ENCODE measurements around the gene IL3. TPM values are rescaled to one million over a fixed set of nuclear protein-coding genes. Genes with fewer than 3 reads are reported as not detected.

Gene IL3
- total RNA-seq, 4 donors from 2014 or later: not detected

GRCh38 chr5:132074091-132074771 lies 13.8 kb downstream of the IL3 start:
- Histone ChIP-seq H3K9me3 (no peaks in the 10 kb centered on the region), H3K27ac (replicated peaks in 1 of 4) (no peak overlapping the region), H3K36me3 (no peaks in the 10 kb centered on the region), H3K4me3 (no peak overlapping the region), H3K4me1 (no peaks in the 10 kb centered on the region), H3K27me3 (no peaks in the 10 kb centered on the region)
- DNase-seq (ENCODE audit: extremely low spot score): no peak
- WGBS: 96% methylated on average over 3 of the region's 7 CpGs
- intact Hi-C loops (cut with DNase I): no loop called here
- no peak for TF ChIP-seq CTCF (IDR thresholded peaks at IDR 0.05)
- no peak for TF ChIP-seq EP300 (IDR thresholded peaks at IDR 0.05)
- TF ChIP-seq POLR2AphosphoS5 (IDR thresholded peaks at IDR 0.05): no peak
- TF ChIP-seq POLR2A (IDR thresholded peaks at IDR 0.05; ENCODE audit: low read depth): no peak

GRCh38 chr5:132074772-132075718 lies 14.6 kb downstream of the IL3 start:
- no peak for TF ChIP-seq EP300 (IDR thresholded peaks at IDR 0.05)
- no peak for TF ChIP-seq POLR2AphosphoS5 (IDR thresholded peaks at IDR 0.05)
- no peak for TF ChIP-seq CTCF (IDR thresholded peaks at IDR 0.05)
- no peak for TF ChIP-seq POLR2A (IDR thresholded peaks at IDR 0.05; ENCODE audit: low read depth)
- H3K4me3 ChIP-seq: no peak overlapping the region
- no peaks in the 10 kb centered on the region for H3K27me3 ChIP-seq
- no peak overlapping the region for H3K27ac ChIP-seq (replicated peaks in 1 of 4)
- H3K36me3 ChIP-seq: no peaks in the 10 kb centered on the region
- WGBS: 84% methylated on average over 6 of the region's 16 CpGs
- H3K4me1 ChIP-seq: no peaks in the 10 kb centered on the region
- no peak for DNase-seq (ENCODE audit: extremely low spot score)
- intact Hi-C loops (cut with DNase I): no loop called here
- H3K9me3 ChIP-seq: no peaks in the 10 kb centered on the region

- Histone ChIP-seq H3K9me3 (no peaks in the 10 kb centered on the region), H3K4me1 (no peaks in the 10 kb centered on the region), H3K27ac (replicated peaks in 1 of 4) (no peak overlapping the region), H3K4me3 (no peak overlapping the region), H3K36me3 (no peaks in the 10 kb centered on the region), H3K27me3 (no peaks in the 10 kb centered on the region)
- no peak for DNase-seq (ENCODE audit: extremely low spot score)
- TF ChIP-seq POLR2A (IDR thresholded peaks at IDR 0.05; ENCODE audit: low read depth): no peak
- no peak for TF ChIP-seq CTCF (IDR thresholded peaks at IDR 0.05)
- TF ChIP-seq EP300 (IDR thresholded peaks at IDR 0.05): no peak
- TF ChIP-seq POLR2AphosphoS5 (IDR thresholded peaks at IDR 0.05): no peak
- WGBS: 85% methylated on average over 2 of the region's 2 CpGs
- intact Hi-C loops (cut with DNase I): no loop called here
These were observed 15.2 kb downstream of the IL3 start for GRCh38 chr5:132075719-132076077.

- 92% methylated on average over 9 of the region's 11 CpGs for WGBS
- TF ChIP-seq EP300 (IDR thresholded peaks at IDR 0.05): no peak
- no peak for TF ChIP-seq POLR2A (IDR thresholded peaks at IDR 0.05; ENCODE audit: low read depth)
- TF ChIP-seq CTCF (IDR thresholded peaks at IDR 0.05): no peak
- TF ChIP-seq POLR2AphosphoS5 (IDR thresholded peaks at IDR 0.05): no peak
- Histone ChIP-seq H3K36me3 (no peaks in the 10 kb centered on the region), H3K9me3 (no peaks in the 10 kb centered on the region), H3K27me3 (no peaks in the 10 kb centered on the region), H3K4me3 (no peak overlapping the region), H3K27ac (replicated peaks in 1 of 4) (no peak overlapping the region), H3K4me1 (no peaks in the 10 kb centered on the region)
- no peak for DNase-seq (ENCODE audit: extremely low spot score)
- intact Hi-C loops (cut with DNase I): no loop called here
These were observed 15.9 kb downstream of the IL3 start for GRCh38 chr5:132076202-132076830.
